Stimulated activated CD8-positive, alpha-beta memory T cell treated with anti-CD3 and anti-CD28 coated beads, Interleukin-4, amount 100 ng/mL, for 48 hours (primary cell): ENCODE measurements around the gene ZC3H8.

ENCODE experiments used
- DNase-seq: peaks from one replicate; pipeline ENCODE4 v3.0.0-alpha.2; 2020

Gene ZC3H8

DNA sequence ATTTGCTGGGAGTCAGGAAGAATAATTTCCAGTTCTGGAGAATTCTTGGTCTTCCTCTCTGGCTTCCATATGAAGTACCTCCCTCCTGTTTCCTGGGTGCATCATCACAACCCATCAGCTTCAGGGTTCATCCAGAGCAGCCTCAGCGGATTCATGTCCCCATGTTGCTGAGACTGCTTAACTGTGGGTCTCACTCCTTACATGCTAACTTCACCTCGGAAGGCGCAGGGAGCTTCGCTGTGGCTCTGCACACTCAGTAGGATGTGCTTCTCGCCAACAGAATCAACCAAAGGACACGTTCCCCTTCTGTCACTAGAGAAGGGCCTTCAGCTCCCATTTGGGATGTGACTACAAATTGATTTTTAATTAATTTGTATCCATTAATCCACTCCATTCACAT, 92.5 kb downstream of the ZC3H8 start:
- no peak for DNase-seq
